Ectodermal cell (in vitro differentiated cells): ENCODE results near the gene C2CD4D.

Experiments
- H3K27ac ChIP-seq: 2 replicates; pipeline ENCODE4 v1.7.0; 2013; ENCODE audit warnings: mild to moderate bottlenecking, low read depth, low read length; ENCODE audit not compliant: insufficient read depth, poor library complexity, severe bottlenecking
- H3K27me3 ChIP-seq: 2 replicates; pipeline ENCODE4 v1.7.0; 2013; ENCODE audit warnings: mild to moderate bottlenecking, low read length; ENCODE audit not compliant: insufficient read depth, control insufficient read depth, poor library complexity, severe bottlenecking
- H3K36me3 ChIP-seq: one replicate; pipeline ENCODE4 v1.7.0; 2013; ENCODE audit warnings: low read length; ENCODE audit not compliant: control insufficient read depth, insufficient read depth
- H3K4me1 ChIP-seq: one replicate; pipeline ENCODE4 v1.7.0; 2013; ENCODE audit warnings: low read length; ENCODE audit not compliant: control insufficient read depth, insufficient read depth
- H3K4me3 ChIP-seq: 2 replicates; pipeline ENCODE4 v1.7.0; 2013; ENCODE audit warnings: low read depth, low read length, control low read depth; ENCODE audit not compliant: insufficient read depth
- H3K9me3 ChIP-seq: 2 replicates; pipeline ENCODE4 v1.7.0; 2013; ENCODE audit warnings: mild to moderate bottlenecking, low read length, moderate library complexity; ENCODE audit not compliant: control insufficient read depth
- WGBS, 2 experiments: methylation state at CpG; one replicate each; pipeline ENCODE4 v1.1.7; 2013; ENCODE audit warnings: missing lambda C conversion rate in 2 of 2; 5-methylcytosine and 5-hydroxymethylcytosine counted together

C2CD4D gene

DNA sequence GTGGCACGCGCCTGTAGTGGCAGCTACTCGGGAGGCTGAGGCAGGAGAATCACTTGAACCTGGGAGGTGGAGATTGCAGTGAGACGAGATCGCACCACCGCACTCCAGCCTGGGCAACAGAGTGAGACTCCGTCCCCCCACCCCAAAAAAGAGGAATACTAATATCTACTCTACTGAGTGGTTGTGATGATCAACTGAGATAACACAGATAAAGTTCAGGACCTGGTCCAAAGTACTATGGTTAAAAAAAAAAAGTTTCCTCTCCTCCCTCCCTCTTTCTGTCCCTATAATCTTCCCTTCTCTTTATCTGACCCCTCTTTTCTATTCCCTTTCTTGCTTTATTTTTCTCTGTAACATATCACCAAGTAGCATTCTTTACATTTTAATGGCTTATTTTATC, 4.0 kb downstream of the C2CD4D start:
- H3K36me3 ChIP-seq = no peaks in the 10 kb centered on the region
- H3K27me3 ChIP-seq = peaks cover 50% of the 10 kb centered on the region
- H3K27ac ChIP-seq = no peak overlapping the region
- peaks cover 11% of the 10 kb centered on the region for H3K4me1 ChIP-seq
- H3K4me3 ChIP-seq = no peak overlapping the region
- 91 to 92% methylated on average over 5 to 7 of the region's 7 CpGs for WGBS, 2 experiments
- no peaks in the 10 kb centered on the region for H3K9me3 ChIP-seq

DNA sequence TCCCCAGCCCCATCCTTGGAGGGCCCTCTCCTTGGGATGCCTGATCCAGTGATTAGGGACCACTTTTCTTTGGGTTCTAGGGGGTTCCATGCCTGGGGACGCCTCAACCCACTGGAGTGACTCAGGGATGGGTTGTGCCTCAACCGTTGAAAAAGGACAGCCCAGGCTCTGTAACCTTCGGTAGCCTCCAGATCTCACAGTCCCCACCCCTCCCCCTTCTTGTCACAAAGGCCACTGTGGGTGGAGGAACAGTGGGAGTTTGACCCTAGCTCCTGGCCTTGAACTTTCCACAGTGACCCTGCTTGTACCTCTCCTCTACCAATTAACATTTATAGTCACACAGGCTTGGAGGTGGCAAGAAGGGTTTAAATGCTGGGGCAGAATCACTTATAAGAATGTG, 5.4 kb downstream of the C2CD4D start:
- H3K27me3 ChIP-seq = peaks cover 36% of the 10 kb centered on the region
- WGBS, 2 experiments = 64 to 87% methylated on average over 3 of the region's 3 CpGs

GRCh38 chr1:151833172-151833900, 6.3 kb downstream of the C2CD4D start:
- peaks cover 22% of the 10 kb centered on the region for H3K4me1 ChIP-seq
- whole genome bisulfite sequencing, 2 experiments = 77 to 79% methylated on average over 8 of the region's 8 CpGs
- peaks cover 27% of the 10 kb centered on the region for H3K27me3 ChIP-seq
- H3K36me3 ChIP-seq = no peaks in the 10 kb centered on the region
- H3K4me3 ChIP-seq = no peak overlapping the region
- no peaks in the 10 kb centered on the region for H3K9me3 ChIP-seq
- no peak overlapping the region for H3K27ac ChIP-seq

More for the DNA sequence above, 5.4 kb downstream of the C2CD4D start:
- Histone ChIP-seq H3K4me3 (no peak overlapping the region), H3K9me3 (no peaks in the 10 kb centered on the region), H3K27ac (no peak overlapping the region), H3K36me3 (no peaks in the 10 kb centered on the region), H3K4me1 (peaks cover 13% of the 10 kb centered on the region)

GRCh38 chr1:151832318-151832980, 7.2 kb downstream of the C2CD4D start:
- no peak overlapping the region for H3K27ac ChIP-seq
- WGBS, 2 experiments = 75 to 79% methylated on average over 10 of the region's 10 CpGs

GRCh38 chr1:151831605-151832004, 8.0 kb downstream of the C2CD4D start, which contains the start of gene RORC:
Gene RORC (minus strand): TSS chr1:151831802. CDS start chr1:151831764, 38 bp downstream.
- no peaks in the 10 kb centered on the region for H3K9me3 ChIP-seq
- H3K27ac ChIP-seq = no peak within 1 kb of the TSS
- H3K4me3 ChIP-seq = no peak within 1 kb of the TSS
- H3K4me1 ChIP-seq = peaks cover 27% of the 10 kb centered on the region
- peaks cover 10% of the 10 kb centered on the region for H3K27me3 ChIP-seq
- WGBS, 2 experiments = 85 to 88% methylated on average over 5 of the region's 5 CpGs
- no peaks in the 10 kb centered on the region for H3K36me3 ChIP-seq

More at GRCh38 chr1:151832318-151832980, 7.2 kb downstream of the C2CD4D start:
- Histone ChIP-seq H3K4me1 (peaks cover 27% of the 10 kb centered on the region), H3K36me3 (no peaks in the 10 kb centered on the region), H3K9me3 (no peaks in the 10 kb centered on the region), H3K27me3 (peaks cover 18% of the 10 kb centered on the region), H3K4me3 (no peak overlapping the region)

DNA sequence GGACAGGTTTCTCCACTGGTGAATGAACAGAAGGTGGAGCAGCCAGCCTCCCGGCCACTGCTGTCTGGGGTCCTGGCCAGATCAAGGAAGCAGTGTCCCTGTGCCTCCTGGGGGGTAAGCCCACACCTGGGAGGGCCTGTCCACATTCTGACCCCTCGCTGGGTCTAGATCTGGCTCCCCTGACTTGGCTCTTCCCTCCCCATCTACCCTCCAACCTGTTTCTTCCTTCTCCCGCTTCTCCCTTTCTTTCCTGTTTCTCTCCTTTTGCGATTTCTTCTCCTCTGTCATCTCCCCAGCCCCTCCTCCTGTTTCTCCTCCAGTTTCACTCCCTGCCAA, 8.4 kb downstream of the C2CD4D start:
- Histone ChIP-seq H3K27me3 (peaks cover 6% of the 10 kb centered on the region), H3K36me3 (no peaks in the 10 kb centered on the region), H3K27ac (no peak overlapping the region), H3K9me3 (no peaks in the 10 kb centered on the region), H3K4me1 (peaks cover 30% of the 10 kb centered on the region), H3K4me3 (no peak overlapping the region)
- 91 to 92% methylated on average over 4 of the region's 4 CpGs for WGBS, 2 experiments

DNA sequence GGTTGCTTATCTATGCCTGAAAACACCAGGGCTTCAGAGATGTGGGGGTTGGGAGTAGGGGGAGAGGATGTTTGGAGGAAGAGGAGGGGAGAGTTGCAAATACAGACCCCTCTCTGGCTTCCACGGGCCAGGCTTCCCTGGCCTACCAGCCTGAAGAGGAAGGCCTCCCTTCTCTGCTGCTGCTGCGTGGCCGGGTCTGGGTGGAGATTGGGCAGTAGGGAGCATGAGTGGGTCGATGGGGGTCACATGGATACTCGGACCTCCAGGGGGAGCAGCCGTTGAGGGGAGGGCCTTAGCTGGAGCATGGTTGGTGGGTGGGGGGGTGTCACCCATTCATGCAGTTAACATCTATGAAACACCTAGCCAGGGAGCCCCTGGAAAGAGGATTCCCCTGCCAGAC, 9.6 kb downstream of the C2CD4D start:
- H3K27ac ChIP-seq = no peak overlapping the region
- WGBS, 2 experiments = 68 to 71% methylated on average over 6 of the region's 6 CpGs
- no peaks in the 10 kb centered on the region for H3K27me3 ChIP-seq

DNA sequence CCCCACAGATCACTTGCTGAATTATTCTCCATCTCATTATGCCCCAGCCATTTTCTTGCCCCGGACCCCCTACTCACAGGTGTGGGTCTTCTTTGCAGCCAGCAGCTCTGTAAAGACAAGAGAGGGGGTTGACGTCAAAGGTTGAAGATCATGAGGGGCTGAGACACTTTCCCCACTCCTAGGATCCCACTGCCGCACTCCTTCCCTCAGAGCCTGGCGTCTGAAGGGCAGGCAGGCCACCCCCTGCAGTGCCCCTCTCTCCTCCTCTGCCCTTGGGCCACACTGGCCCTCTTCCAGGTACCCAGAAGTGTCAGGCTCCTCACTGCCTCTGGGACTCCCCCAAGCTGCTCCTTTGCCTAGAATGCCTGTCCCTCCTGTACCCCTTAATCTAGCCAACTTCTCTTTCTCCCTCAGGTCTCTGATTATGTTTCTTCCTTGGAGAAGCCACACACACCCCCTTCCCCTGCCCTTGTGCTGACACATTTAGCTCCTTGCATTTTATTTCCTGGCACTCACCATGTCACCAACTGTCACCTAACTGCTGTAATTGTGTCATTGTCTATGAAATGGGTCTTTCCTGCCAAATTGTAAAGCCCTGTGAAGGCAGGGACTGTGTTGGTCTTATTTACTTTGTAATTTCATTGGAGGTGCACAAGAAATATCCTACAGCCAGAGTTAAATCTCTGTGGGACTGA, 10.1 kb downstream of the C2CD4D start:
- Histone ChIP-seq H3K36me3 (no peaks in the 10 kb centered on the region), H3K4me3 (no peak overlapping the region), H3K4me1 (peaks cover 34% of the 10 kb centered on the region), H3K9me3 (no peaks in the 10 kb centered on the region), H3K27me3 (no peaks in the 10 kb centered on the region), H3K27ac (no peak overlapping the region)
- WGBS, 2 experiments = 35 to 47% methylated on average over 4 of the region's 4 CpGs

More for the DNA sequence above, 9.6 kb downstream of the C2CD4D start:
- Histone ChIP-seq H3K36me3 (no peaks in the 10 kb centered on the region), H3K4me3 (no peak overlapping the region), H3K9me3 (no peaks in the 10 kb centered on the region), H3K4me1 (peaks cover 34% of the 10 kb centered on the region)

DNA sequence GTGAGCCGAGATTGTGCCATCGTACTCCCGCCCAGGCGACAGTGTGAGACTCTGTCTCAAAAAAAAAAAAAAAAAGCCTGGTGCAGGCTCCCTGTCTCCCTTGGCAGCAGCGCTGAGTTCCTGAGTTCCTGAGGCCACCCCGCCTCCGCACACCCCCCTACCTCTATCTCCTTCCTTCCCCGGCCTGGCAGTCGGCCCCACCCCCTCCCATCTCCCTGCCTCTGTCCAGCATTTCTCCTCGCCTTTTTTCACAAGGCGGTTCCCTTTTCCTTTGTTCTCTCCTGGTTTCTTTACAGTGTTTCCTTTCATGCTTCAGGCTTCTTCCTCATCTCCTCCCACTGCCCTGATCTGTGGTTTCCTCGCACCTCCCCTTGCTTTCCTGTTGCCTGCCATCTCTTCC, 10.7 kb downstream of the C2CD4D start:
- Histone ChIP-seq H3K4me3 (no peak overlapping the region), H3K27me3 (no peaks in the 10 kb centered on the region), H3K4me1 (peaks cover 34% of the 10 kb centered on the region), H3K27ac (no peak overlapping the region), H3K9me3 (no peaks in the 10 kb centered on the region), H3K36me3 (no peaks in the 10 kb centered on the region)
- 8 to 12% methylated on average over 12 of the region's 12 CpGs for WGBS, 2 experiments

- no peaks in the 10 kb centered on the region for H3K9me3 ChIP-seq
- no peak overlapping the region for H3K27ac ChIP-seq
- H3K4me3 ChIP-seq = no peak overlapping the region
- WGBS, 2 experiments = 76 to 78% methylated on average over 8 to 9 of the region's 9 CpGs
- H3K4me1 ChIP-seq = peaks cover 34% of the 10 kb centered on the region
- H3K27me3 ChIP-seq = no peaks in the 10 kb centered on the region
- H3K36me3 ChIP-seq = no peaks in the 10 kb centered on the region
Measured at GRCh38 chr1:151827853-151828252, 11.8 kb downstream of the C2CD4D start.
